ENCODE measurements around the gene GFAP.

Gene GFAP

DNA sequence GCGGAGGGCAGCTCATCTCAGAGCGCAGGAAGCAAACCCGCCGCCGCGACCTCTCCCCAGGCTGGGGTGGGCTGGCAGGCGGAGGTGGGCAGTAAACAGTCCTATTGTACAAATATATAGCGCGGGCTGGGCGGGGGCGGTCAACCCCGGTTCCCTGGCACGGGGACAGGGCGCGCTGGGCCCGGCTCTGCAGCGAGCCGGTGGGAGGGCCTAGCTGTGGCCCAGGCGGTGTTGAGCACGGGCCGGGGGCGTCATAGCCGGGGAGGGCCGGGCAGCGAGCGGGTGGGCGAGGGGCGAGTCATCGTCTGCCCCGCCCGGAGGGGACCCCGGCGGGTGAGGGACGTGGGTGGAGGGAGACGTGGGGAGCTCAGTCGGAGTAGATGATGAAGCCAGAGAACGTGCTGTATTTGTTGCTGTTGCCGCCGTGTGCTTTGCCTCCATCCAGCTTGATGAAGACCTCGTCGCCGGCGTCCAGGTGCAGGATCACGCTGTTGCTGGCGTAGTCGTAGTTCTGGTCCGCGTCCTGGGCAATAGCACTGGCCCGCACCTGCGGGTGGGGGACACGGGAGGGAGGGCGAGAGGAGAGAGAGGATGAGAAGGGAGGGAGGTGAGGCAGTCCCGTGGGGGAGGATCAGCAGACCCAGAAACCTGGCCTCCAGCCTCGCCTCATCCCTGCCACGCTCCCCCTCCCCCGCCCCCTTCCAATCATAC is 44.7 kb upstream of the GFAP start:
- no peak overlapping the region for H3K9ac ChIP-seq (ENCODE audit: low read length)
- no peaks in the 10 kb centered on the region for H3K27me3 ChIP-seq (ENCODE audit: low read length)
- no peak overlapping the region for H3K4me2 ChIP-seq (ENCODE audit: low read depth, low read length, poor library complexity, severe bottlenecking)
- no peak overlapping the region for H2AFZ ChIP-seq (ENCODE audit: low read depth, low read length, severe bottlenecking)
- no peak overlapping the region for H3K4me3 ChIP-seq (ENCODE audit: insufficient read depth, low read length, poor library complexity, severe bottlenecking)
- H3K27ac ChIP-seq (ENCODE audit: low read depth, low read length), result no peak overlapping the region
- H4K20me1 ChIP-seq (ENCODE audit: low read depth, low read length), result no peaks in the 10 kb centered on the region
- no peaks in the 10 kb centered on the region for H3F3A ChIP-seq (ENCODE audit: insufficient read depth)
- H3K79me2 ChIP-seq (ENCODE audit: insufficient read depth, low read length), result no peaks in the 10 kb centered on the region
- H3K36me3 ChIP-seq (ENCODE audit: low read length), result no peaks in the 10 kb centered on the region
- no peak for TF ChIP-seq EZH2phosphoT487 (conservative IDR thresholded peaks at IDR 0.05; ENCODE audit: low read length)
- no peak for TF ChIP-seq CTCF (IDR thresholded peaks at IDR 0.05; ENCODE audit: insufficient read depth, low read length, poor library complexity, severe bottlenecking)
- no peaks in the 10 kb centered on the region for H3K9me3 ChIP-seq (ENCODE audit: insufficient read depth, low read length)
- no peaks in the 10 kb centered on the region for H3K9me2 ChIP-seq (replicated peaks; ENCODE audit: insufficient read depth, low read length)

GRCh38 chr17:44956998-44957981 is 42.0 kb upstream of the GFAP start:
- no peaks in the 10 kb centered on the region for H3K36me3 ChIP-seq (ENCODE audit: low read length)
- TF ChIP-seq CTCF (IDR thresholded peaks at IDR 0.05; ENCODE audit: insufficient read depth, low read length, poor library complexity, severe bottlenecking) (no peak), EZH2phosphoT487 (conservative IDR thresholded peaks at IDR 0.05; ENCODE audit: low read length) (no peak)
- H3K9me2 ChIP-seq (replicated peaks; ENCODE audit: insufficient read depth, low read length), result no peaks in the 10 kb centered on the region
- no peaks in the 10 kb centered on the region for H3K9me3 ChIP-seq (ENCODE audit: insufficient read depth, low read length)
- no peak overlapping the region for H3K4me3 ChIP-seq (ENCODE audit: insufficient read depth, low read length, poor library complexity, severe bottlenecking)
- no peaks in the 10 kb centered on the region for H3F3A ChIP-seq (ENCODE audit: insufficient read depth)
- no peak overlapping the region for H3K27ac ChIP-seq (ENCODE audit: low read depth, low read length)
- no peaks in the 10 kb centered on the region for H3K79me2 ChIP-seq (ENCODE audit: insufficient read depth, low read length)
- H3K27me3 ChIP-seq (ENCODE audit: low read length), result no peaks in the 10 kb centered on the region
- no peak overlapping the region for H3K4me2 ChIP-seq (ENCODE audit: low read depth, low read length, poor library complexity, severe bottlenecking)
- H4K20me1 ChIP-seq (ENCODE audit: low read depth, low read length), result no peaks in the 10 kb centered on the region
- no peak overlapping the region for H3K9ac ChIP-seq (ENCODE audit: low read length)
- no peak overlapping the region for H2AFZ ChIP-seq (ENCODE audit: low read depth, low read length, severe bottlenecking)

- Histone ChIP-seq H3K79me2 (ENCODE audit: insufficient read depth, low read length) (no peaks in the 10 kb centered on the region), H2AFZ (ENCODE audit: low read depth, low read length, severe bottlenecking) (no peak overlapping the region)
- TF ChIP-seq CTCF (IDR thresholded peaks at IDR 0.05; ENCODE audit: insufficient read depth, low read length, poor library complexity, severe bottlenecking) (no peak), EZH2phosphoT487 (conservative IDR thresholded peaks at IDR 0.05; ENCODE audit: low read length) (no peak)
These were observed 40.5 kb upstream of the GFAP start for GRCh38 chr17:44955674-44956425.

More at GRCh38 chr17:44955674-44956425, 40.5 kb upstream of the GFAP start:
- no peaks in the 10 kb centered on the region for H3K9me3 ChIP-seq (ENCODE audit: insufficient read depth, low read length)
- no peaks in the 10 kb centered on the region for H3K36me3 ChIP-seq (ENCODE audit: low read length)
- H3K4me3 ChIP-seq (ENCODE audit: insufficient read depth, low read length, poor library complexity, severe bottlenecking), result no peak overlapping the region
- no peak overlapping the region for H3K4me2 ChIP-seq (ENCODE audit: low read depth, low read length, poor library complexity, severe bottlenecking)
- H3F3A ChIP-seq (ENCODE audit: insufficient read depth), result no peaks in the 10 kb centered on the region
- H3K9ac ChIP-seq (ENCODE audit: low read length), result no peak overlapping the region
- no peaks in the 10 kb centered on the region for H3K9me2 ChIP-seq (replicated peaks; ENCODE audit: insufficient read depth, low read length)
- H3K27me3 ChIP-seq (ENCODE audit: low read length), result no peaks in the 10 kb centered on the region
- H3K27ac ChIP-seq (ENCODE audit: low read depth, low read length), result no peak overlapping the region
- H4K20me1 ChIP-seq (ENCODE audit: low read depth, low read length), result no peaks in the 10 kb centered on the region
